Stimulated activated CD4-positive, alpha-beta T cell treated with anti-CD3 and anti-CD28 coated beads, TNF-alpha, amount 100 ng/mL, for 1 hour (primary cell): ENCODE results near the gene FAM111A.

Source experiments
- DNase-seq, 3 donors: peaks; one replicate each; pipeline ENCODE4 v3.0.0-alpha.2; 2020; ENCODE audit warnings: low read depth in 3 of 3, low spot score in 1 of 3

Gene FAM111A

DNA sequence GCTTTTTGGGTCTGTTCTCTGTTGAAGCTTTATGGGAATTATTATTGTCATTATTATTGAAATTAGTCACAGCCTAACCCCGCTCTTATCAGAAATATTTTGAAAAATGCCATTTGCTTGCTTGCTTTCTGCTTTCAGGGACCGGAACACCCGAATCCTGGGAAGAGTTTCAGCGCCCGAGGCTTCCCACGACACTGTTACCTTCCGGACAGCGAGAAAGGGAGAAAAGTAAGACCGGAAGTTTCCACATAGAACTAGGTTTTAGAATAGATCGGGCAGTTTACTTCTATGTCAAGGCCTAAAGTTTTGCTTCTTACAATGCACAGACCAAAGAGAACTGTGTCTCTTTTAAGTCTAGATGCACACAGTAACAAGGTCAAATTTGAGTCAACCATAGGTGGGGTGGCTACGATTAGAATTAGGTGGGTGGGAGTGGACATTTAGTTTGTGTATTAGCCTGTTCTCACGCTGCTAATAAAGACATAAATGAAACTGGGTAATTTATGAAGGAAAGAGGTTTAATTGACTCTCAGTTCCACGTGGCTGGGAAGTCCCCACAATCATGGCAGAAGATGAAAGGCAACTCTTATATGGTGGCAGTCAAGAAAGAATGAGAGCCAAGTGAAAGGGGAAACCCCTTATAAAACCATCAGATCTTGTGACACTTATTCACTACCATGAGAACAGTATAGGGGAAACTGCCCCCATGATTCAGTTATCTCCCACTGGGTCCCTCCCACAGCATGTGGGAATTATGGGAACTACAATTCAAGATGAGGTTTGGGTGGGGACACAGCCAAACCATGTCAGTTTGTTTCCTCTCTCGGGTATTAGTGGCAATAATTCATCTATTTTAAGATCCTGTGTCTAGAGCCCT is 57.1 kb downstream of the FAM111A start:
- DNase-seq = no peak

DNA sequence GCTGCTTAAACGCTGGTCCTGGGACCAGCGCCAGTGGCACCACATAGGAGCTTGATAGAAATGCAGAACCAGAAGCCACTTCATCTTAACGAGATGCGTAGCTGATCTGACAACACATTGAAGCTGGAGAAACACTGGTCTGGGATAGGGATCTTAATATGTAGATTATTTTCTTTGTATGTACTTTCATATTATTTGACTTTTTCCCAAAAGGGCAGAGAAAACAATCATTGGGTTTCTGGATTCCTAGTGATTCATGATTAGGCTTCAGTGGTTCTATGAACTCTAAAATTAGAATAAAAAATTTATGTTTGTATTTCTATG is 57.7 kb downstream of the FAM111A start:
- DNase-seq = no peak

DNA sequence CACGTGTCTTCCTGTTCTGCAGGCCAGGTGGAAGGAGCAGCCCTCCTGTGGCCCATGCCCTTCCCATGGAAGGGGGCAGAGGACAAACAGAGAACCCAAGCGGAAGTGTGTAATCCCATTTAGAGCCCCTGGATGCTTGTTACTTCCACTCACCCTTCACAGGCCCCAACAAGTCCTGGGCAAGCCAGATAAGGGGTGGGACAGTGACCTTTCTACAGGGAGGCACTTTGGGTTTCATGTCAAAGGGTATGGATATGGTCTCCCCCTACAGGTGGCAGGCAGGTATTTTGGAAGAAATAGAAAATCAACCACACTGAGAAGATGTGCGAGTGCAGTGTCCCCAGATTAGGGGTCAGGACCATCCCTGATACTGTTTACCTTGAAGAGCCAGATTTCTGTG is 58.7 kb downstream of the FAM111A start:
- no peak for DNase-seq
